GOT3 (cell line): ENCODE data around the gene PABPC1L.
"Not testable (repeated sequence)": the region's sequence is repeated elsewhere in the genome, so short reads cannot be mapped to it uniquely, and the experiment has no call there.

Experiments
- DNase-seq: peaks from one replicate; lab custom pipeline; 2025; ENCODE audit warnings: mixed read lengths; lab: John Stamatoyannopoulos, UW

Gene PABPC1L

GRCh38 chr20:44909872-44910689 is at the start of gene PABPC1L:
TSS of gene PABPC1L (plus strand) at chr20:44910060. CDS start at chr20:44910144, 84 bp downstream.
- DNase-seq = peak; percentile 32

- no peak for DNase-seq
Observed at GRCh38 chr20:44861531-44862006, 48.3 kb upstream of the PABPC1L start.

DNA sequence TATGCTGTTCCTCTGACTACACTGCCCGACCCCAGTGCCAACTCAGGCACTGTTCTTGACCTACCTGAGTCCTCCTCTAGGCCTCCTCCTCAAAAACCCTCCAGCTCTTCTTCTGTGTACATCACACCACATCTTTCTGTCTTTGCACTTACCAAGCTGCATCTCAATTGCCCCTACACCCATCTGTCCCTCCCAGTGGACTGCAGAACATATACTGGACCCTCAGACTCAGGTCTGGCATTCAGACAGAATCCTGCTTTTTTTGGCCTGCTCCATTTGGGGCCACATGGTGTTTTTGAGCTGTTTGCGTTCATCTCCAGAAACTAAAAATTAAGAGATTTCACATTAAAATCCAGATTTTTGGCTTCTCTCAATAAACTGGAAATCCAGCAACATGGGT is 47.6 kb upstream of the PABPC1L start:
- DNase-seq = no peak

- DNase-seq = not testable (repeated sequence)
Observed at GRCh38 chr20:44863365-44864084, 46.3 kb upstream of the PABPC1L start.

GRCh38 chr20:44864493-44864892 is 45.4 kb upstream of the PABPC1L start:
- DNase-seq = not testable (repeated sequence)

- DNase-seq = no peak
Observed at GRCh38 chr20:44866703-44867335, 43.0 kb upstream of the PABPC1L start.

- DNase-seq = no peak
Observed at GRCh38 chr20:44869471-44869870, 40.4 kb upstream of the PABPC1L start.

DNA sequence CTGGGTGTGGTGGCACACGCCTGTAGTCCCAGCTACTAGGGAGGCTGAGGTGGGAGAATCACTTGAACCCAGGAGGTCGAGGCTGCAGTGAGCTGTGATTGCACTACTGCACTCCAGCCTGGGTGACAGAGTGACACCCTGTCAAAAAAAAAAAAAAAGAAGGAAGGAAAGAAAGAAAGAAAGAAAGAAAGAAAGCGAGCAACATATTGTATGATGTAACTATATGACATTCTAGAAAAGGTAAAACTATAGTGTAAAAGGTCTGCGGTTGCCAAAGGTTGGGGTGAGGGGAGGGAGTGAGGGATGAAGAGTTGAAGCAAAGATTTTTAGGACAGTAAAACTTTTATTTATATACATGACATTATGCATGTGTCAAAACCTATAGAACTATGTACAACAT is 27.5 kb upstream of the PABPC1L start:
- not testable (repeated sequence) for DNase-seq

- DNase-seq = no peak
Observed at GRCh38 chr20:44883214-44883902, 26.5 kb upstream of the PABPC1L start.

DNA sequence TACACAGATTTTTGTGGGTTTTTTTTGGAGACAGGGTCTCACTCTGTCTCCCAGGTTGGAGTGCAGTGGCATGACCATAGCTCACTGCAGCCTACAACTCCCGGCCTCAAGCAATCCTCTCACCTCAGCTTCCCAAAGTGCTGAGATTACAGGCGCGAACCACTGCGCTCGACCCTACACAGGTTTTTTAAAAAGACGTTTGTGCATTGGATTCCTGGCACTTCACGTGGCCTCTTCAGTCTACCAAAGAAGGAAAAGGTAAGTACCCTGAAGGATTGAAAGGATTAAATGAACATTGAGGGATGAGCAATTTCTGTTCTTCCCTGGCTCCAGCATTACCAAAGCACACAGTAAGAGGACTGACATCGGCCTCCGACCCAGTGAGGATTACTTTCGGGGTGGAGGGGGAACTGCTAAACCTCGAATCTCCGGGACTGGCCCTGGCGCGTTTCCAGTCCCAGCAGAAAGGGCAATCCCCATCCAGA is 24.9 kb upstream of the PABPC1L start:
- no peak for DNase-seq

- peak; percentile 96 for DNase-seq
Observed at GRCh38 chr20:44885392-44886265, 24.2 kb upstream of the PABPC1L start, which contains the start of gene YWHAB. TSS of gene YWHAB (plus strand) at chr20:44885705. CDS start at chr20:44901534, 15,829 bp downstream.

GRCh38 chr20:44886266-44886651 is 23.6 kb upstream of the PABPC1L start:
- DNase-seq = no peak

GRCh38 chr20:44886828-44887227 is 23.0 kb upstream of the PABPC1L start:
- DNase-seq = no peak

GRCh38 chr20:44887466-44887865 is 22.4 kb upstream of the PABPC1L start:
- DNase-seq = no peak

- DNase-seq = no peak
Observed at GRCh38 chr20:44888226-44889103, 21.4 kb upstream of the PABPC1L start.

GRCh38 chr20:44891826-44892225 is 18.0 kb upstream of the PABPC1L start:
- DNase-seq = no peak

DNA sequence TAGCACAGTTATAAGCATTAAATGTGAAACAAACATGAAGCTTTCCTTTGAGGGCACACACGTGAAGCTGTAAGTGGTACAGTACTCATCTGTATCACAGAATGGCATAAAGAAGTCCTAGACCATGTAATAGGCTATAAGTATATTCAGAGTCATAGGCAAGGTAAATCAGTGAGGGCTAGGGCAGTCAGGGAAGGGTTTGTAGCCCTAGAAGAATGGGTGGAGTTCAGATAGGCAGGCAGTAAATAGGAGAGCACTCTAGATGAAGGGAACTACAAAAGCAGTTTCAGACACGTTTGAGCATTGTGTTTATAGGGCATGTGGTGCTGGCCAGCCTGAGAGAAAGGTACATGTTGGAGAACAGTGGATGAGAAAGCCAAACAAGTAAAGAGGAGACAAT is 14.9 kb upstream of the PABPC1L start:
- no peak for DNase-seq

DNA sequence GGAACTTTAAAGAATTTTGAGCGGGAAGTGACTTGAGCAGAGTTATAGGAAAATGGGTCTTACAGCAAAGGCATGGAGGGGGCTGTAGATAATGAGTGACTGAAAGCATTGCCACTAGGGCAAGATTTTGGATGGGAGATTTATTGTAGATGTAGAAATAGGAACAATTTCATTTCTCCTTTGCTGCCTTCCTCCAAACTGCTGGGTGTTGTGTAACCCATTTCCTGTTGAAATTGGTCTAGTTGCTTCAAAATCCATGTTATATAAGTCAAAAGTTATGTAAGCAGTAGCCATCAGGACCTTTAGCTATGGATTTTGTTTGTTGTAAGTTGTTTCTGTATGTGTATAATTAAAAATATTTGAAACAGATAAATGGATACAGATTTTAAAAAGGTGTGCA is 13.3 kb upstream of the PABPC1L start:
- no peak for DNase-seq

DNA sequence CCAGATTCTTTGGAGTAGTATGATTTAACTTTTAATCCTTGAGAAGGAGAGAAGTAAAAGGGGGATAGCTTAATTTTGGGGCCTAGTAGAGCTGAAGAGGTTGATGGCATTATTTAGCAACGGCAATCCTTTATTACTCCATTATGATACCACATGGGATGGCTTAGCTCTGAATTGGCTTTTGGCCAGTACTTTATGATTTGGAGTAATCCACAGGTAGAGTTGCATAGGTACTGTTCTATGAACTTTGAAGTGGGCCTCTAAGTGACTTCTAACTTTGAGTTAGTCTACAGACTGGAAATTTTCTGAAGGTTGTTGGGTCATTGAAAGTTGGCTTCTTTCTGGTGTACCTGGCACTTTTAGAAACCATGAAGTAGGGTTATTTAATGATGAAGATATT is 12.7 kb upstream of the PABPC1L start:
- no peak for DNase-seq
